K562 (cell line): ENCODE results near the gene CHMP2A.

ENCODE experiments used
- CTCF ChIP-seq, 3 experiments: IDR thresholded peaks in 2 of 3; conservative IDR thresholded peaks in 1 of 3; 2 replicates each; pipeline ENCODE4 v1.5.1; 2011 to 2012; ENCODE audit warnings: low read length in 3 of 3, mild to moderate bottlenecking in 3 of 3, control low read depth in 2 of 3, improper control_type of control experiment in 1 of 3, inconsistent platforms in 1 of 3, low read depth in 1 of 3, mixed read lengths in 1 of 3, moderate library complexity in 1 of 3; ENCODE audit not compliant: insufficient read depth in 2 of 3
- DDX20 ChIP-seq: fragments of 450-650 bp; IDR thresholded peaks from 2 replicates; pipeline ENCODE4 v1.6.1; 2016; ENCODE audit warnings: missing genetic modification characterization, low read depth, mild to moderate bottlenecking, missing compliant biosample characterization, moderate library complexity
- ESRRA ChIP-seq: fragments of 450-650 bp; IDR thresholded peaks from 2 replicates; pipeline ENCODE4 v1.6.1; 2014; ENCODE audit warnings: low read depth, mild to moderate bottlenecking, moderate library complexity, borderline replicate concordance
- MXD1 ChIP-seq: fragments of 250-450 bp; sonication (Bioruptor Pico); IDR thresholded peaks from 2 replicates; pipeline ENCODE4 v1.8.0; 2021; ENCODE audit warnings: borderline replicate concordance, mild to moderate bottlenecking, moderate library complexity; ENCODE audit not compliant: poor library complexity, severe bottlenecking
- MYC ChIP-seq, 2 experiments: fragments of 250-450 bp in 1 of 2; sonication (Bioruptor Pico) in 1 of 2; IDR thresholded peaks; 2 replicates each; pipeline versions ENCODE4 v1.5.1 to v1.6.1; 2012 to 2021; ENCODE audit warnings: low read depth in 2 of 2, borderline replicate concordance in 1 of 2, improper control_type of control experiment in 1 of 2, low read length in 1 of 2, mild to moderate bottlenecking in 1 of 2, moderate library complexity in 1 of 2
- NFYB ChIP-seq: IDR thresholded peaks from 2 replicates; pipeline ENCODE4 v1.6.1; 2011; ENCODE audit warnings: mild to moderate bottlenecking, moderate library complexity; ENCODE audit not compliant: insufficient read length; ENCODE audit errors: extremely low read depth
- POLR2AphosphoS5 ChIP-seq: IDR thresholded peaks from 2 replicates; pipeline ENCODE4 v1.6.1; 2011; ENCODE audit warnings: mild to moderate bottlenecking, low read depth, low read length, moderate library complexity; ENCODE audit not compliant: control insufficient read depth, insufficient read depth
- RCOR1 ChIP-seq, 2 experiments: IDR thresholded peaks; 2 replicates each; pipeline ENCODE4 v1.6.1; 2012; ENCODE audit warnings: low read depth in 2 of 2, low read length in 2 of 2, borderline replicate concordance in 1 of 2, improper control_type of control experiment in 1 of 2
- REST ChIP-seq, 2 experiments: fragments of 450-650 bp; formaldehyde crosslinking in 1 of 2; IDR thresholded peaks; 2 replicates each; pipeline versions ENCODE4 v1.4.0 to v1.6.1; 2014 to 2020; ENCODE audit warnings: mild to moderate bottlenecking in 2 of 2, borderline replicate concordance in 1 of 2, low read depth in 1 of 2
- RNF2 ChIP-seq: sonication (generic); IDR thresholded peaks from 2 replicates; pipeline ENCODE4 v1.6.1; 2016
- ZFP36 ChIP-seq: fragments of 150-350 bp; IDR thresholded peaks from 2 replicates; pipeline ENCODE4 v1.6.1; 2018; ENCODE audit warnings: low read length, low read depth; ENCODE audit not compliant: partially characterized antibody
- ZNF75A ChIP-seq: fragments of 450-650 bp; formaldehyde crosslinking; IDR thresholded peaks from 2 replicates; pipeline ENCODE4 v1.4.0; 2020; ENCODE audit warnings: mild to moderate bottlenecking
- TF ChIP-seq, protein P1 (sequence below): fragments of 450-650 bp; IDR thresholded peaks from 2 replicates; pipeline ENCODE4 v1.6.1; 2018; ENCODE audit not compliant: partially characterized antibody
- TF ChIP-seq, protein P2 (sequence below): sonication (generic); formaldehyde crosslinking; IDR thresholded peaks from 2 replicates; pipeline ENCODE4 v1.8.1; 2023; ENCODE audit warnings: mild to moderate bottlenecking, missing genetic modification reagents

- TF ChIP-seq, protein P1, sequence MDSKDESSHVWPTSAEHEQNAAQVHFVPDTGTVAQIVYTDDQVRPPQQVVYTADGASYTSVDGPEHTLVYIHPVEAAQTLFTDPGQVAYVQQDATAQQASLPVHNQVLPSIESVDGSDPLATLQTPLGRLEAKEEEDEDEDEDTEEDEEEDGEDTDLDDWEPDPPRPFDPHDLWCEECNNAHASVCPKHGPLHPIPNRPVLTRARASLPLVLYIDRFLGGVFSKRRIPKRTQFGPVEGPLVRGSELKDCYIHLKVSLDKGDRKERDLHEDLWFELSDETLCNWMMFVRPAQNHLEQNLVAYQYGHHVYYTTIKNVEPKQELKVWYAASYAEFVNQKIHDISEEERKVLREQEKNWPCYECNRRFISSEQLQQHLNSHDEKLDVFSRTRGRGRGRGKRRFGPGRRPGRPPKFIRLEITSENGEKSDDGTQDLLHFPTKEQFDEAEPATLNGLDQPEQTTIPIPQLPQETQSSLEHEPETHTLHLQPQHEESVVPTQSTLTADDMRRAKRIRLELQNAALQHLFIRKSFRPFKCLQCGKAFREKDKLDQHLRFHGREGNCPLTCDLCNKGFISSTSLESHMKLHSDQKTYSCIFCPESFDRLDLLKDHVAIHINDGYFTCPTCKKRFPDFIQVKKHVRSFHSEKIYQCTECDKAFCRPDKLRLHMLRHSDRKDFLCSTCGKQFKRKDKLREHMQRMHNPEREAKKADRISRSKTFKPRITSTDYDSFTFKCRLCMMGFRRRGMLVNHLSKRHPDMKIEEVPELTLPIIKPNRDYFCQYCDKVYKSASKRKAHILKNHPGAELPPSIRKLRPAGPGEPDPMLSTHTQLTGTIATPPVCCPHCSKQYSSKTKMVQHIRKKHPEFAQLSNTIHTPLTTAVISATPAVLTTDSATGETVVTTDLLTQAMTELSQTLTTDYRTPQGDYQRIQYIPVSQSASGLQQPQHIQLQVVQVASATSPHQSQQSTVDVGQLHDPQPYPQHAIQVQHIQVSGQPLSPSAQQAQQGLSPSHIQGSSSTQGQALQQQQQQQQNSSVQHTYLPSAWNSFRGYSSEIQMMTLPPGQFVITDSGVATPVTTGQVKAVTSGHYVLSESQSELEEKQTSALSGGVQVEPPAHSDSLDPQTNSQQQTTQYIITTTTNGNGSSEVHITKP = peak; percentile 34
- TF ChIP-seq RNF2 (peak; percentile 72), REST (IDR thresholded peaks at IDR 0.05; ENCODE audit: borderline replicate concordance) (peak; percentile 96), REST (CRISPR knock-in tag; IDR thresholded peaks at IDR 0.05; ENCODE audit: low read depth) (no peak), MYC (IDR thresholded peaks at IDR 0.05; ENCODE audit: low read depth, low read length) (peak; percentile 78), MYC (CRISPR knock-in tag; IDR thresholded peaks at IDR 0.05; ENCODE audit: borderline replicate concordance, low read depth) (no peak), CTCF (IDR thresholded peaks at IDR 0.05 in 2 of 3, conservative IDR thresholded peaks at IDR 0.05 in 1 of 3; ENCODE audit: insufficient read depth in 2 of 3, low read depth in 1 of 3, low read length in 3 of 3) (peak; percentile 100), DDX20 (tag) (no peak), ESRRA (peak; percentile 71; the same call in 1 of the 2 replicates), RCOR1 (IDR thresholded peaks at IDR 0.05; ENCODE audit: borderline replicate concordance in 1 of 2, low read depth in 2 of 2, low read length in 2 of 2) (peak in 1 of 2 experiments; percentile 82; a peak in 2 of 4 replicates), MXD1 (CRISPR knock-in tag) (no peak), POLR2AphosphoS5 (peak; percentile 43; the same call in 1 of the 2 replicates), ZFP36 (no peak), NFYB (no peak), ZNF75A (CRISPR knock-in tag) (no peak)
- TF ChIP-seq, protein P2, sequence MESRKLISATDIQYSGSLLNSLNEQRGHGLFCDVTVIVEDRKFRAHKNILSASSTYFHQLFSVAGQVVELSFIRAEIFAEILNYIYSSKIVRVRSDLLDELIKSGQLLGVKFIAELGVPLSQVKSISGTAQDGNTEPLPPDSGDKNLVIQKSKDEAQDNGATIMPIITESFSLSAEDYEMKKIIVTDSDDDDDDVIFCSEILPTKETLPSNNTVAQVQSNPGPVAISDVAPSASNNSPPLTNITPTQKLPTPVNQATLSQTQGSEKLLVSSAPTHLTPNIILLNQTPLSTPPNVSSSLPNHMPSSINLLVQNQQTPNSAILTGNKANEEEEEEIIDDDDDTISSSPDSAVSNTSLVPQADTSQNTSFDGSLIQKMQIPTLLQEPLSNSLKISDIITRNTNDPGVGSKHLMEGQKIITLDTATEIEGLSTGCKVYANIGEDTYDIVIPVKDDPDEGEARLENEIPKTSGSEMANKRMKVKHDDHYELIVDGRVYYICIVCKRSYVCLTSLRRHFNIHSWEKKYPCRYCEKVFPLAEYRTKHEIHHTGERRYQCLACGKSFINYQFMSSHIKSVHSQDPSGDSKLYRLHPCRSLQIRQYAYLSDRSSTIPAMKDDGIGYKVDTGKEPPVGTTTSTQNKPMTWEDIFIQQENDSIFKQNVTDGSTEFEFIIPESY (CRISPR knock-in tag) = peak; percentile 94
Measured at GRCh38 chr19:58581227-58582141, 26.6 kb upstream of the CHMP2A start.
